ENCODE measurements around the gene NUP42. TPM values are rescaled to one million over a fixed set of nuclear protein-coding genes. Genes with fewer than 3 reads are reported as not detected.

The NUP42 gene
- total RNA-seq, 3 donors from 2014 or later = 29.4 to 46.4 (median 34.1) TPM

DNA sequence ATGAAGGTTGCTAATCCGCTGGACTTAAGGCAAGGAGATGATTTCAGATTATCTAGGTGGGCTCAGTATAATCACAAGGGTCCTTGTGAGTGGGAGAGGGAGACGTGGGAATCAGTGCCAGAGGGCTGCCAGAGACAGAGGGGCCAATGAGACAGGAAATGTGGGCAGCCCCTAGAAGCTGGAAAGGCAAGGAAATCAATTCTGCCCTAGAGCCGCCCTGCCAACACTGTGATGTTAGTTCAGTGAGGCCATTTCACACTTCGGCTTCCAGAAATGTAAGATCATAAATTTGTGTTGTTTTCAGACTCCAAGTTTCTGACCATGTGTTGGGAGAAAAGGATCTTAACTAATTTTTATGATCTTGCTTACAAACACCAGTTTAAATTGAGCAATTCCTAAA is 61.1 kb downstream of the NUP42 start:
- H3K9me3 ChIP-seq = no peaks in the 10 kb centered on the region
- H3K4me1 ChIP-seq = peaks cover 4 to 5% of the 10 kb centered on the region in 2 donors
- intact Hi-C loops (cut with DNase I; ENCODE audit: low total_unique reads) = no loop called here
- peak overlapping the region; percentile 69 to 73 for H3K27ac ChIP-seq
- no peaks in the 10 kb centered on the region for H3K27me3 ChIP-seq
- no peaks in the 10 kb centered on the region for H3K36me3 ChIP-seq
- TF ChIP-seq POLR2AphosphoS5 (IDR thresholded peaks at IDR 0.05) = no peak
- TF ChIP-seq POLR2A (IDR thresholded peaks at IDR 0.05) = no peak
- TF ChIP-seq, protein P1, sequence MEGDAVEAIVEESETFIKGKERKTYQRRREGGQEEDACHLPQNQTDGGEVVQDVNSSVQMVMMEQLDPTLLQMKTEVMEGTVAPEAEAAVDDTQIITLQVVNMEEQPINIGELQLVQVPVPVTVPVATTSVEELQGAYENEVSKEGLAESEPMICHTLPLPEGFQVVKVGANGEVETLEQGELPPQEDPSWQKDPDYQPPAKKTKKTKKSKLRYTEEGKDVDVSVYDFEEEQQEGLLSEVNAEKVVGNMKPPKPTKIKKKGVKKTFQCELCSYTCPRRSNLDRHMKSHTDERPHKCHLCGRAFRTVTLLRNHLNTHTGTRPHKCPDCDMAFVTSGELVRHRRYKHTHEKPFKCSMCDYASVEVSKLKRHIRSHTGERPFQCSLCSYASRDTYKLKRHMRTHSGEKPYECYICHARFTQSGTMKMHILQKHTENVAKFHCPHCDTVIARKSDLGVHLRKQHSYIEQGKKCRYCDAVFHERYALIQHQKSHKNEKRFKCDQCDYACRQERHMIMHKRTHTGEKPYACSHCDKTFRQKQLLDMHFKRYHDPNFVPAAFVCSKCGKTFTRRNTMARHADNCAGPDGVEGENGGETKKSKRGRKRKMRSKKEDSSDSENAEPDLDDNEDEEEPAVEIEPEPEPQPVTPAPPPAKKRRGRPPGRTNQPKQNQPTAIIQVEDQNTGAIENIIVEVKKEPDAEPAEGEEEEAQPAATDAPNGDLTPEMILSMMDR (IDR thresholded peaks at IDR 0.05) = no peak
- DNase-seq (ENCODE audit: low spot score in 2 of 2) = no peak
- no peak overlapping the region for H3K4me3 ChIP-seq

DNA sequence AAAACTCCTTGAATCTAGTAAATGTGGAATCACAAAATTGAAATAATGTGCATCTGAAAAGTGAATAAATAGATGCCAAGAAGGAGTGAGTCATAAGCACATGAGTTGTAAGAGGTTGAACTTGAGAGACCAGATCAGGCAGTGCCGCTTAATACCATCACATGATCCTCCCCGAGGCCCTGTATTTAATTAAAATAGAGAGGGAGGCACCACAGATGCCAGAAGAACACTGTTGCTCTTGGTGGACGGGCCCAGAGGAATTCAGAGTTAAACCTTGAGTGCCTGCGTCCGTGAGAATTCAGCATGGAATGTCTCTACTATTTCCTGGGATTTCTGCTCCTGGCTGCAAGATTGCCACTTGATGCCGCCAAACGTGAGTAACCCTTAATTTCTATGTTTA is 64.7 kb downstream of the NUP42 start, which contains the start of gene GPNMB:
Gene GPNMB (plus strand): TSS at position 221 of the 400 bp plus-strand sequence. CDS start 83 bp downstream, at position 304.
- H3K27me3 ChIP-seq = no peaks in the 10 kb centered on the region
- H3K4me1 ChIP-seq = peaks cover 5% of the 10 kb centered on the region in 2 donors
- peak in 1 of 2 donors; percentile 83 for DNase-seq (ENCODE audit: low spot score in 2 of 2)
- peak within 1 kb of the TSS; percentile 80 to 95 for H3K27ac ChIP-seq
- H3K4me3 ChIP-seq = peak within 1 kb of the TSS; percentile 55 to 74 (median 70)
- TF ChIP-seq, protein P1 (IDR thresholded peaks at IDR 0.05) = no peak
- TF ChIP-seq POLR2AphosphoS5 (IDR thresholded peaks at IDR 0.05) (peak in 2 of 3 donors; percentile 59 to 83), POLR2A (IDR thresholded peaks at IDR 0.05) (peak; percentile 62)
- no peaks in the 10 kb centered on the region for H3K36me3 ChIP-seq
- H3K9me3 ChIP-seq = no peaks in the 10 kb centered on the region
- intact Hi-C loops (cut with DNase I; ENCODE audit: low total_unique reads) = no loop called here

DNA sequence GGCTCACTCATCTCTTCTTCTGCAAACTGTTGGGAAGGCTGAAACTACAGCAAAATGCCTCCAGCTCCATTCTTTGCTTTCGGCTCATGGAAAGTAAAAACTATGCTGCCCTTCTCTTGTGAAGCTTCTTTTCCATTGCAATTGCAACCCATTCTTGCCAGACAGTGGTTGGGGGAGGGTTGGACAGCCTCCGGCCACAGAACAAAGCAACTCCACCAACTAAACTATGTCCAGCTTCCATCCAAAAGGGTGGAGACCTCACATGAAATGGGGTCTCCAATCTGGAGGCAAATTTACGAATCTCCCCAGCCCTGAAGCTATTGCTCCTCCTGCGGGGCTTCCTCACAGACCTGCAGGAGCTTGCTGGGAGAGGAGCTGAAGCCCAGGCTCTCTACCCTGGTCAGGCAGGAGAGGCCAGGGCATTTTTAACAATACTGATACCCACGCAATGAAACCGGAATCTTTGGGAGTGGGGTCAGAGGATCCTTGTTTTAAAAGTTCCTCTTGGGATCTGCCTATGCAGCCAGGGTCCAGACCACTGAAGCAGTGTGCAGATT is 65.3 kb downstream of the NUP42 start:
- Histone ChIP-seq H3K27ac (peak overlapping the region; percentile 80 to 95), H3K4me3 (peak overlapping the region; percentile 55 to 74 (median 70)), H3K4me1 (peaks cover 5% of the 10 kb centered on the region in 2 donors), H3K9me3 (no peaks in the 10 kb centered on the region), H3K27me3 (no peaks in the 10 kb centered on the region), H3K36me3 (no peaks in the 10 kb centered on the region)
- intact Hi-C loops (cut with DNase I; ENCODE audit: low total_unique reads) = no loop called here
- DNase-seq (ENCODE audit: low spot score in 2 of 2) = no peak
- TF ChIP-seq, protein P1 (IDR thresholded peaks at IDR 0.05) = no peak
- TF ChIP-seq POLR2AphosphoS5 (IDR thresholded peaks at IDR 0.05) (no peak), POLR2A (IDR thresholded peaks at IDR 0.05) (no peak)

GRCh38 chr7:23247603-23248335 is 65.9 kb downstream of the NUP42 start:
- TF ChIP-seq POLR2AphosphoS5 (IDR thresholded peaks at IDR 0.05) (no peak), POLR2A (IDR thresholded peaks at IDR 0.05) (no peak)
- TF ChIP-seq, protein P1 (IDR thresholded peaks at IDR 0.05) = no peak
- Histone ChIP-seq H3K27ac (peak overlapping the region; percentile 80 to 95), H3K36me3 (no peaks in the 10 kb centered on the region), H3K9me3 (no peaks in the 10 kb centered on the region), H3K27me3 (no peaks in the 10 kb centered on the region), H3K4me3 (peak overlapping the region; percentile 55 to 74 (median 70)), H3K4me1 (peaks cover 5% of the 10 kb centered on the region in 2 donors)
- no peak for DNase-seq (ENCODE audit: low spot score in 2 of 2)
- intact Hi-C loops (cut with DNase I; ENCODE audit: low total_unique reads) = no loop called here

DNA sequence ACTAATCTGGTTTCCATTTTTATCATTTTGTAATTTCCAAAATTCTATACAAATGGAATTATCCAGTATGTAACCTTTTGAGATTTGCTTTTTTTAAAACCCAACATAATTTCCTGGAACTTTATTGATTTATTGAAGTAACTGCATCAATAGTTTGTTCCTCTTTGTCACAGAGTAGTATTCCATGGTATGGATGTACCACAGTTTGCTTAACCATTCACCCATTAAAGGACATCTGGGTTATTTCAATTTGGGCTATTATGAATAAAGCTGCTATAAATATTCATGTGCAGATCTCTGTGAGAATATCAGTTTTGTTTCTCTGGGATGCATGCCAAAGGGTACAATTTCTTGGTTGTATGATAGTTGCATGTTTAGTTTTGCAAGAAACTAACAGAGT is 67.6 kb downstream of the NUP42 start:
- intact Hi-C loops (cut with DNase I; ENCODE audit: low total_unique reads) = no loop called here
- no peaks in the 10 kb centered on the region for H3K9me3 ChIP-seq
- peaks cover 5% of the 10 kb centered on the region in 2 donors for H3K4me1 ChIP-seq
- H3K27me3 ChIP-seq = no peaks in the 10 kb centered on the region
- TF ChIP-seq POLR2A (IDR thresholded peaks at IDR 0.05) (no peak), POLR2AphosphoS5 (IDR thresholded peaks at IDR 0.05) (no peak)
- TF ChIP-seq, protein P1 (IDR thresholded peaks at IDR 0.05) = no peak
- H3K27ac ChIP-seq = no peak overlapping the region
- no peak overlapping the region for H3K4me3 ChIP-seq
- no peaks in the 10 kb centered on the region for H3K36me3 ChIP-seq
- no peak for DNase-seq (ENCODE audit: low spot score in 2 of 2)

All from breast epithelium (tissue), 4 donors.